NCI-H2081 (cell line): ENCODE data around the gene ZDHHC14.

ENCODE experiments used
- DNase-seq, 2 experiments: peaks; one replicate each; lab custom pipeline; 2025; lab: John Stamatoyannopoulos, UW

ZDHHC14 gene

DNA sequence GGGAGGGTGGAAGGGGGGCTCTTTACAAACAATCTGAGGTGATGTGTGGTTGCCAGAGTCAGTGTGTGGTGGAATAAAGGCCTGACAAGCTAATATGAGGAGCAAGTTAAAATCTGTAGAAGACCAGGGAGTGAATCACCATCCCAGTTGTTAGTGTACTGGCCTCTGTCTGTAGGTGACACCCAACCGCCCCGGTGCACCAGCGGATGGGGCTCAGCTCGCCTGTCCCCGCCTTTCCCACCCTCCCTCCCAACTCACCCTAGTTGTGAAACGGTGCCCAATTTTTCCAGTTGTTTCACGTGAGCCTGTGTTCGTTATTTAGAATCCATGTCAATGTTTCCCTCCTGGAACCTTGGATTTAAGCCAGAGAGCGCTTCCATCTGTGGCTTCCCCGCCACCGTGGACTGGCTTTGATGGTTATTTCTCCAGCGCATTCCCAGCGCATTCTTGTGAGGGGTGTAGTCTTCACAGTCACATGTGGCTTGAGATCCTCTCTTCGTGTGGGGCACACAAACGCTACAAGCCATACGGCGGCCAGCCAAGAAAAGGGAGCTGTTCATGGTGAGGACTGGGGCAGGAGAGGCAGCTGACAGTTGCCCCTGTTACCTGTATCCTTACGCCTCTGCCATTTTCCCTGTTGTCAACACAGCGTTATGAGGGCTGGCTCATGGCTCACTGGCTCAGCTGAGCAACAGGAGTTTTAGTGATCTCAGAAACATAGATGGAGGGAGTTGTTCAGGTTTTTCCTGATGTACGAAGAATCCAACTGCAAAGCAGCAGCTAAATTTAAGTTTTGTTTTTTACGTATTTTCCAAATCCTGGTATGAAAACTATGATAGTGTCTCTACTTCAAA, 137.6 kb downstream of the ZDHHC14 start:
- no peak for DNase-seq

DNA sequence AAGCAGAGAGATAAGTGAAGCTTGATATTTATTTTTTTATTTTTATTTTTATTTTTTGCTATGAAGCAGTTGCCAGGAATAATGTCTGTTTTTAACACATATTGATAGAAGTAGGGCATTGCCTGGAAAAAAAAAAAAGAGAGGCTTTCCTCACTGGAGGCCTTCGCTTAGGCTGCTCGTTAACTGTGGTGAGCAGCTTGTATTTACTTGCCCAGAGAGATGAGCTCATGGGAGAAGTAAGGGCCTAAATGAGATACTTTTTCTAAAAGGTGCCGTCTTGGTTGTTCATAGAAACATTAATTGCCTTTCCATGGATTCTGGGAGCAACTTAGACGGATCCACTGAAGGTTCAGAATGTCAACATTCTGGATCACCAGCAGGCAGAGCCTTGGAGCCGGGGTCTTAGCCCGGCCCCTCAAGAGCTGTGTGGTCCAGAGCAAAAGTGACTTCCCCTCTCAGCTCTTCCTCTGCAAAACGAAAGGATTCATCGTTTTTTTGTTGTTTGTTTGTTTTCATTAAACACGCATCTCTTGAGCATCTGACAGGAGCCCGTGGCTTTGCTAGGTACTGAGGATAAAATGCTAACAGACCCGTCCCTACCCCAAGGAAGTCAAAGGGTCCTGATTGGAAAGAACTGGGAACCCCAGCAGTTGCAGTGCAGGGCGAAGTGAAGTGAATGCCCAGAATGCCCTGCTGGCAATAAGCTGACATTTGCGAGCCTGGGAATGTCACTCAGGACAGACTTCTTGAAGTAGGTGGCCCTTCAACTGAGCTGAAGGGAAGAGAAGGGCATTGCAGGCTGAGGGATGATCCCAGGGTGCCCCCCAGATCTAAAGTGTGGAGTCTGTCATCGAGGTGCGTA, 138.5 kb downstream of the ZDHHC14 start:
- DNase-seq = no peak

DNA sequence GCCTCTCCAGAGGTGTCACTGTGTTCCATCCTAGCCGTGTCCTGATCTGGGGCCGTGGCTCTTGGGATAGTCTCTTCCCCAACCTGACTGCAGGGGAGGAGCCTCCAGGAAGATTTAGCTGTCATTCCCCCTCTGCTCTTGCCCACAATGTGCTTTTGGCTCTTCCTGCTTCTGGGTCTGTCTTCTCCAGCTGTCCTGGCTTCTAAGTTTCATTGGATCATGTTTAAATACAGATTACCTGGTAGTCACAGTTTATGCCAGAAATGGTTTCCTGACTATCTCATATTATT, 139.1 kb downstream of the ZDHHC14 start:
- no peak for DNase-seq

DNA sequence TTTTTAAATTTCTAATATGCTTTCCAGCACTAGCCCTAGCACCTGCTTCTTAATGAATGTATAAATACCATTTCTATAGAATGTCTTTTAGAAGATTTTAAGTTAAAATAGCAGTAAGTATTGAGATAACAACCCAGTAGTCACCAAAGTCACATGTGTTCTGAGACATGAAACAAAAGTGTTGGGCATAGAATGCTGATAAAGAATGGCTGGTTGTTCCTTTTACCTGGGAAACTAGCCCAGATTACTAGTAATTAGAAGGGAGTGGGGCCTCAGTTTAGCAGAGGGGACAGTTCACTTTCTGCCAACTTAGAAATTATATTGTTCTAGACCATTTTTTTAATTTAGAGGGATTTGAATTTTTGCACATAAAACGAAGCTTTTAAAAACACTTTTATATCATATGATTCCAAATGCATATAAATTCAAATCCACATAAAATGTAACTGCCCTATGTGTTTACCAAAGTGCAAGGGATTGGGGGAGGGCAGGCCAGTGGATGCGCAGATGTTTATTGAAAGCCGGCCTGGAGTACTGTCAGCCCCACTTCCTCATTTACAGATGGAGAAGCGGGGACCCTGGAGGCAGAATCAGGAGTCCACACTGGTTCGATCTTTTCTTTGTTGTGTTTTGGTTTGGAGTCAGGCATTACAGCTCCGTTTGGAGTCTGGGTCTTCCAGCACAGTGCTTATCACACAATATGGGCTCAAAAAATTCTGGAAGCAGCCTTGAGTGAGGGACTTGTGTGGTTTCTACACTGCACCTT, 139.8 kb downstream of the ZDHHC14 start:
- no peak for DNase-seq

DNA sequence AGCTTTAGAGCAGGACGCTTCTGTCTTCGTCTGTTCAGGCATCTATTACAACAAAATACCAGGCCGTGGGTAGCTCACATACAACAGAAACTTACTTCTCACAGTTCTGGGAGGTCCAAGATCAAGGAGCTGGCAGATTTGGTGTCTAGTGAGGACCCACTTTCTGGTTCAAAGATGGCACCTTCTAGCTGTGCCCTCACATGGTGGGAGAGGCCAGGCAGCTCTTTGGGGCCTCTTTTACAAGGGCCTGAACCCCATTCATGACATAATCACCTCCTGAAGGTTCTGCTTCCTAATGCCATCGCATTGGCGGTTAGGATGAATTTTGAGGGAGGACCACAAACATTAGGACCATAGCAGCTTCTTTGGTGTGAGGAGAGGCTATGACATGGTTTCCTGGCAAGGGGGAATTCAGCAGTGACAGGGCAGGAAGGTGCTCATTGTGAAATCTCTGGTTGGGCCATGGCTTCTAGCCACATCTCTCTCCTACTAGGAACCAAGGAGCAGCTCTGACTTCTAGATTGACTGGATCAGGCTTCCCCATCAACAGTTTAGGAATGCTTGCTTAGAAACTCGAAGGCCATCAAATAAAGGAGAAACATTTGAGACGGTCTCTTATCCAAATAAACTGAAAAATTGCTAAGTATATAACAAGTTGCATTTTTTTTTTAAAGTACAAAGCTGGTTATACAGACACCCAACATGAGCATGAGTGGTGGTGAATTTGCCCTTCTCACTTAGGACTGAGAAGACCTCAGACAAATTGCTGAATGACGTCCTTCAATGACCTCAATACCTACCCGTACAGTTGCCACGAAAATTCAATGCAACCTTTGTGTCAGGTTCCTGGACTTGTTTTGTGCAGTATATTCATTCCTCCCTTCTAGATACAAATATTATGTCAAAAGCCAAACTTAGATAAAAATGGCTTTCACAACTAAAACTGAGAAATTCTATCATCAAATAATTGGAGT, 140.7 kb downstream of the ZDHHC14 start:
- DNase-seq = no peak

DNA sequence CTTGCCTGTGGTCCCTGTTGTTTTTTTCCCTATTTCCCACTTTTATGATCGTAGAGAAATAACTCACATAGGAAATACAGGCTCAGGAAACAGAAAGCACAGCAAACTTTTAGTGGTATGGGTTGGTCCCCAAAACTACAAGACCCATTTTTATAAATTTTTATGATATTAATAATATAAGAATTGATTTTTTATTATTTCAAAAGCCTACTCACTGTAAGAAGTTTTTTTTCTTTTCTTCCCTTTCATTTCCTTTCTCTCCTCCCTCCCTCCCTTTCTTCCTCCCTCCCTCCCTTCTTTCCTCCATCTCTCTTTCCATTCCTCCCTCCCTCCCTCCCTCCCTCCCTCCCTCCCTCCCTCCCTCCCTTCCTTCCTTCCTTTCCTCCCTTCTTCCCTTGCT, 141.5 kb downstream of the ZDHHC14 start:
- no peak for DNase-seq

DNA sequence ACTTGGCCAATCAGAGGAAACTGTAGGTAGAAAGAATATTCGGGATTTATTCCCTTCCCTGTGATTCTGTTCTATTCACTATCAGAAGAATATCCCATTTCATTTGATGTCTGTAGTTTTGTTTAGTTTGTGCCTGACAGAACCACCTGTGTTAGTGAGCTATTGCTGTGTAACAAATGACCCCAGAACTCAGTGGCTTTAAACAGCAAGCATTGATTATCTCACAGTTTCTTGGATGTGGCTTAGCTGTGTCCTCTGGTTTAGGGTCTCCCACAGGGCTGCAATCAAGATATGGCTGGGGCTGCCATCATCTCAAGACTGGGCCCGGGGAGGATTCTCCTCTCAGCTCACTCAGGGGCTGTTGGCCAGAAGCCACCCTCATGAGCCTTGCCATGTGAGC, 143.7 kb downstream of the ZDHHC14 start:
- no peak for DNase-seq

DNA sequence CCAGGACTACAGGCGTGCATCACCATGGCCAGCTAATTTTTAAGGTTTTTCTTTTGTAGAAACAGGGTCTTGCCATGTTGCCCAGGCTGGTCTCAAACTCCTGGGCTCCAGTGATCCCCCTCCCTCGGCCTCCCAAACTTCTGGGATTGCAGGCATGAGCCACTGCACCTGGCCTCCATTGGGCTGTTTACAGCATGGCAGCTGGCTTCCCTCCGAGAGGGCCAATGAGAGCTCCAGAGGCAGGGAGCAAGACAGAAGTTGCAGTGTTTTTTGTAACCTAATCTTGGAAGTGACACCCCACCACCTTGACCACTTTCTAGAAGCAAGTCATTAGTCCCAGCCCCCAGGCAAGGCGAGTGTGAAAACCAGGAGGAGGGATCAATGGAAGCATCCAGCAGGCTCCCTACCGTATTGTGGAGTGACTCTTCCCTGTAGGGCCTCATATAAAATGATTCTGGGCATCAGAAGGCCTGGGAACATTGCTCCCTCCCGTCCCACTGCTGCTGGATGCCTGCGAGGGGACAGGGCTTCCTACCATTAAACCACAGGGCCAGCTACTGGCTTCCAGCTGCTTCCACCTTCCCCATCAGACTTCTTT, 144.4 kb downstream of the ZDHHC14 start:
- no peak for DNase-seq

DNA sequence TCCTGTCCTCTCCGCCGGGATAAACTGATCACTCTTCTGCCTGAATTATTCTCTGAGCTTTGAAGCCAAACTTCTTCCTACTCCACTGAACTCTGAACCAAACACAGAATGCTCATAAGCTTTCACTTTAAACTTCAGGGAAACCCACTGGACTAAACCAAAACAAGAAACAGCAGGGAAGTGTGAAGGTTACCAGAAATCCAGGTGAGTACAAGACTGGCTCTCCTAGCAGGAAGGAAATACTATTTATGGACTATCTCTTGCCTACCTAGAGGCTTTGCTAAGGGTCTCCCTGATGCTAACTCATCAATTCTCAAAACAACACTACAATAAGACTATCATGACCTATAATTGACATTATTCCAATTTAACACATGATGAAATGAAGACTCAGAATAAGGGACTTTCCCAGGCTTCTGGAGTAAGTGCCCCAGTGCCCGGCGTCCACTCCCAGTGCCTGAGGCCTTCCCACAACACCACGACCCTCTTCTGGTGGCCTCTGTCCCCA, 145.0 kb downstream of the ZDHHC14 start:
- DNase-seq = no peak

DNA sequence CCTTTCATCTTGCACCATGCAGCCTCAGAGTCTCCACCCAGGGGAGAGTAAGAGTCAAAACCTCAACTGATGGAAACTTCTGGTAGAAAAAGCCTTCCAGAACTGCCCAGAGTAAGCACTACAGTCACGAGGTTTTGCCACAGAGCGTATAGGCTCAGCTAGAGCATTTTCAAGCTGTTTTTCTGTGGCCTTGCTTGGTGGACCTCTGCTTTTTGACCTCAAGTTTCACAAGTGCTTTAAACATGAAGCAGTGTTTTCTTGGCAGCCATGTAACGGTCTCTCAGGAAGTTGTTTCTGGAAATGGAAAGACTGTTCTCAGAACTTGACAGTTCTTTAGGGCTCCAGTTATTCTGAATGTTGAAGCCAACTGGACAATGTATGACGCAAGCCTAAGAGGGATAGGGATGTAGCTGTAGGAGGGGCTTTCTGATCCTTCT, 146.5 kb downstream of the ZDHHC14 start:
- no peak for DNase-seq

DNA sequence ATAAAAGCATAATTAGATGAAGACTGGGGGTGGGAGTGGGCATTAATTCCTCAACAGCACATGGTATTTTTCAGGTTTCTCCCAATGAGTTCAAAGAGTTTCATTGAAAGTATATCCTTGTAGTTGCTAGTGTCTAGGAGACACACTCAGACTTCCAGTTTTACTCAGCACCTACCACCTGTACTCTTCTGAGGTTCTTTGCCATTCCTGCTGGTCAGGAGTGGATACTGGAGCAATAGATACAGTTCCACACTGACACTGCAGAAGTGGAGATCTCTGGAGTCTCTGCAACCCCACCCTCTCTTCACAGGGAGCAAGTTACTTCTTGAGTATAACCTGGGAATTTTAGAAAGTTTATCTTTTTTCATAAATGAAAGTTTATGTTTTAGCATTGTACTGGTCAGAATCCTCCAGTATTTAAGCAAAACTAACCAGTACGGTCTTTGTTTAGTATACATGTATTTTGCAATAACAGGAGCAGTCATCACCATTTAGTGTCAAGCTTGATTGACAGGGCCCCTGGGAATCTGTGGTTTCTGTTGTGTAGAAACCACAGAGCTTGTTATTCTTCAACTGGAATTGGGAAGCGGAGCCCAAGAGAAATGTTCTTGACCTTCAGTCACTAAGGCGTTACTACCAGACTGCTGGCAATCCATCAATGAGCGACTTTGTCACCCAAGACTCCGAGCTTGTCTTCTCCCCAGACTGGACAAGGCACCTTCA, 148.1 kb downstream of the ZDHHC14 start:
- DNase-seq = no peak

DNA sequence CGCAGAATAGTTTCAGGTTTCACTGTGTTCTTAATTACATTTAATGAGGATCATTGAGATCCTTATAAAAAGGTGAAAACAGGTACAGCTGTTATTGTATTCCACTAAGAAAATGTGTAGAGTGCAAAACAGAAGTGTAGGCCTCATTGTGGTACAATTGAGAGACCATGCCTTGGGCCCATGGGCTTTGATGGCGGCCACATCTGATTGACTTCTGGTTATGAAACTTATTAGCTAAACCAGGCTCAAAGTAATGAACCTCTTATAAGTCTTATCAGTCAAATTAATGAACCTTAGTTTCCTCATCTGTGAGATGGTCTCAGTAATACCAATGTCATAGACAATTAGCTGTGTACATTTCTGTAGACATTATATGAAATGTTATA, 148.7 kb downstream of the ZDHHC14 start:
- no peak for DNase-seq

DNA sequence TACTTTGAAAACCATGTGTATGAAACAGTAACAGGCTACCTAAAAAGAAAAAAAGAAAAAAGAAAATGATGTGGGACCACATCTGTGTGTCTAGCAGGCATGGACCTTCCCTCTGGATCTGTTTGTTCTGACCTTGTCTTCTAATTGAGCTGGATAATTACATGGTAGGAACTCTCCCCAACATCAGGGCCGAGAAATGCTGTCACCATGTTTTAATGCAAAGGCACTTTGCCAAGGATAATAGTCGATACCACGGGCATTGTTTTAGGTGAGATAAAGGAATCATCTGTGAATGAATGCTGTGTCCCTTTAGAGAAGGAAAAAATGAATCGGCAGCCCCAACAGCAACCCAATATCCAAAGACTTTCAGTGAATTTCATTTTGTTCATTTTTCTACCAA, 149.1 kb downstream of the ZDHHC14 start:
- peak in 1 of 2 experiments; percentile 5 for DNase-seq

DNA sequence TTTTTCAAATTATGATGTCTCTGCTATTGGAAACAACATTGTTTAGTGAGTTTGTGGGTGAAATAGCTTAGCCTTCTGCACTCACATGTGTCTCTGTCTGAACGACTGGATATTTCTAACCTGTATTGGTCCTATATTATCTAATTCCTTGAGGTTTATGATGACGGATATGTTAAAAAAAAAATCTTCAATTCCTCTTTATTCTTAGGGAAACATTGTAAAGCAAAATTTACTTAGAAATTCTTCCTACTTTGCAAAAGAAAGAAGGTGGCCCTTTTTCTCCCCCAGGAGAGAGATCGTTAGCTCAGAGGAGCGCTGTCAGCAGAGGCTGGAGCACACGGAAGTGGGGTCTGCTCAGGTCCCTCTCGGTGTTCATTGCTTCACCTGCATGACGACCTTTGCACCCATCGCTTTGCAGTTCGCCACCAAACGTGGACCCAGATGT, 149.8 kb downstream of the ZDHHC14 start:
- DNase-seq = no peak

DNA sequence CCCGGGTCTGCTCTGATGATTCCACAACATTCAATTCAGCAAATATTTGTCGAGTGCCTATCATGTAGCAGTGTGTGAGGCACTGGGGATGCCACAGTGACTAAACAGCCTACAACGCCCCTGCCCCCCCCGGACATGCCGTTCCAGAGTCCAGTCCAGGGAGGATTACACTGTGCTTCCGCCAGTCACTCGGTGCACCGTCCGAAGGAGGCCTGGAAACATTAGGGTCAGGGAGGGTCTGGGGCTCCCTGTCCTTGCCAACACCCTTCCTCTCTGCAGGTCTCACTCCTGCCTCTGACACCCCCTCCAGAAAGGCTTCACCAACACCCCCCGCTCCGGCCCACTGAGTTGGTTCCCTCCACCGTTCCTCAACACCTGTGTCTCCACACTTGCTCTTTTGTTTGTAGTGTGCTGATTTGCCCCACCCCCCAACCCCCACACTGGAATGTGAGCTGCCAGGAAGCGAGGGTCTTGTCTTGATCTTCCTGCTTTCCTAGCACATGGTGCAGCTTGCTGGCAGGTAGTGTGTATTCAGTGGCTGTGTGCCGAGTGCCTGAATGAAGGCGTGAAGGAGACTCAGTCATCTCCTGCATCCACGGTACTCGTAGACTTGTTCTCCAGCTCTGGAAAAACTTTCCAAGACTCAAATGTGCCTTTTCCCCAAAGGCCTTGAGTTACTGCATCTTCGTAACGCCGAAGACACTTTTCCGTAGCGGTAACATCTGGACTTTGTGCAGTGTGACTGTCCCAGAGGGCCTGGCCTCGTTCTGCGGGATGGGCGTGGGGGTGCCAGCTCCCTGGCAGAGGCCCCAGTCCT, 150.4 kb downstream of the ZDHHC14 start:
- no peak for DNase-seq

DNA sequence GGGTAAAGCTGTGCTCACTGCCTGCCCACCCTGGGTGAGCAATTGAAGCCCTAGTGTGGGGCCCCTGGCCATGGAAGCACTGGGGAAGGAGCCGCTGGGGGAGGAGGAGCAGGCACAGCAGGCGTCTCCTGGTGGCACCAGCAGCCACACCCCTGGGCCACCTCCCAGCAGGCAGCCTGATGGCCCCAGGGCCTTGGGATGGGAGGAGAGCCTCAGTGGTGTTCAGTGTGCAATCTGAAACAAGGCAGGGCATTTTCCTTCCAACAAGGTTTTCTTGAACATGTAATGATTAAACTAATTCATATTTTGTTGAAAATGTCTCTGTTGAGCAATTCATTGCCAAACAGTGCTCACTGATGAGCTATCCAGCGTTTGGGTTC, 151.0 kb downstream of the ZDHHC14 start:
- no peak for DNase-seq

DNA sequence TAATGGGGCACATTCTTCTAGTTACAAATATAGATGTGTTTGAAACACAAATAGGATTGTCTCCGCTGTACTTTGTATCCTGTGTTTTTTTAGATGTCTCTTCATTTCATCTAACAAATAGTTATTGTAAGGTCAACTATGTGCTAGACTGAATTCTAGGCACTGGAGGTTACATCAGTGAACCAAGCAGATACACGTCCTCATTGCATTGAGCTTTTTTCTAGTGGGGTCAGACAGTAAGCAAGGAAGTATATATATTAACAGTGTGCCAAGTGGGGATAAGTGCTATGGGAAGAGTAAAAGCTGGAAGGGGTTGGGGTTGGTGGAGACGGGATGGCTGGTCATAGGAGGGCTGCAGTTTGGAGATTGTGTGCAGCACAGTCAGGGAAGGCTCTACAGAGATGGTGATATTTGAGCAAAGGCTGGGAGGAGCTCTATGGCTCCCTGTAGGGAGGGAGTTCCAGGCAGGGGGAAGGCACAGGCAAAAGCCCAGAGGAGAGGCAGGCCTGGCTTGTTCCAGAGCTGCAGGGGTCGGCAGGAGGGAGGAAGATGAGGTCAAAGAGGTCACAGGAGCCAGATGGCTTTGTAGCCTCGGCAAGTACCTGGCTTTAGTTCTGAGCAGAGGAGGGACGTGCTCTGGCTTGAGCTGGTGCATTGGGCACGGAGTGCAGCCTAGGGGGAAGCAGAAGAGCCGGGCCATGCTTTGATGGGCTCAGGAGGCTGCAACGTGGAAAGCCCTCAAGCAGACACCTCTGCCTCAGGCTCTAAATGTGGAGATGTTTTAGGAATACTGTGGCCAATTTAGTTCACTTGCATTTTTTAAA, 152.3 kb downstream of the ZDHHC14 start:
- DNase-seq = no peak

DNA sequence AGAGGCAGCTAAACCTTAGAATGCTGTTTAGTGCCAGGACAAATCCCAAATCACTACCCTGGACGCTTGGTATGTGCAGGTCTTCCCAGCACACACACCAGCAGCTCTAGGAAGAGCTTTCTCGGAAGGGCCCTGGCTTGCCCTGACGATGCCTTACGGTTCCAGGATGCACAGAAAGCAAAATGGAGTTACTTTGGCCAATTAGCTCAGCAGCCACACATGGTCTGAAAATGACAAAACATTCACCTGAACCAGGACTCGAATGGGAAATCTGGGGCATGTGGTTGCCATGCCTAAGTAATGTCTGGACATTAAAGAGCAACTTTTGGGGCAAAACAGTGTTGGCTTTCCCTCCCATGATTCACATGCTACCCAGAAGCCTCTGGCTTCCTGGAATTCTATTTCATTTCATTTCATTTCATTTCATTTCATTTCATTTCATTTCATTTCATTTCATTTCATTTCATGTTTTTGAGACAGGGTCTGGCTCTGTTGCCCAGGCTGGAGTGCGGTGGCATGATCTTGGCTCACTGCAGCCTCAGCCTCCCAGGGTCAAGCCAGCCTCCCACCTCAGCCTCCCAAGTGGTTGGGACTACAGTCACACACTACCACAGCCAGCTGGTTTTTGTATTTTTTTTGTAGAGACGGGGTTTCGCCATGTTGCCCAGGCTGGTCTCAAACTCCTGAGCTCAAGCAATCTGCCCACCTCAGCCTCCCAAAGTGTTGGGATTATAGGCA, 153.3 kb downstream of the ZDHHC14 start:
- no peak for DNase-seq
